GM19463 (cell line): ENCODE results near the gene PPP5C.
"Not testable (repeated sequence)": the region's sequence is repeated elsewhere in the genome, so short reads cannot be mapped to it uniquely, and the experiment has no call there.

Experiments
- ATAC-seq: cut with Tn5 transposase; IDR thresholded peaks from one replicate; pipeline ENCODE4 v1.9.1; 2021; ENCODE audit warnings: mild to moderate bottlenecking, moderate library complexity; ENCODE audit not compliant: unreplicated experiment

The PPP5C gene

GRCh38 chr19:46384396-46384795 lies 37.5 kb downstream of the PPP5C start:
- no peak for ATAC-seq

DNA sequence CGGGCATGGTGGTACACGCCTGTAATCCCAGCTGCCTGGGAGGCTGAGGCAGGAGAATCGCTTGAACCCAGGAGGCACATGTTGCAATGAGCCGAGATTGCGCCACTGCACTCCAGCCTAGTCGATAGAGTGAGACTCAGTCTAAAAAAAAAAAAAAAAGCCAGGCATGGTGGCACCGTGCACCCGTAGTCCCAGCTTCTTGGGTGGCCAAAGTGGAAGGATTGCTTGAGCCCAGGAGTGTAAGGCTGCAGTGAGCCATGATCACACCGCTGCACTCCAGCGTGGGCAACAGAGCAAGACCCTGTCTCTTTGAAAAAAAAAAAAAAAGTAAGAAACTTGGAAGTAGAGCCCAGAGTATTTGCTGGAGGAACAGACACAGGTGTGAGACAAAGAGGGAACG lies 38.7 kb downstream of the PPP5C start:
- ATAC-seq, result no peak

- no peak for ATAC-seq
Observed at GRCh38 chr19:46386151-46386550, 39.3 kb downstream of the PPP5C start.

DNA sequence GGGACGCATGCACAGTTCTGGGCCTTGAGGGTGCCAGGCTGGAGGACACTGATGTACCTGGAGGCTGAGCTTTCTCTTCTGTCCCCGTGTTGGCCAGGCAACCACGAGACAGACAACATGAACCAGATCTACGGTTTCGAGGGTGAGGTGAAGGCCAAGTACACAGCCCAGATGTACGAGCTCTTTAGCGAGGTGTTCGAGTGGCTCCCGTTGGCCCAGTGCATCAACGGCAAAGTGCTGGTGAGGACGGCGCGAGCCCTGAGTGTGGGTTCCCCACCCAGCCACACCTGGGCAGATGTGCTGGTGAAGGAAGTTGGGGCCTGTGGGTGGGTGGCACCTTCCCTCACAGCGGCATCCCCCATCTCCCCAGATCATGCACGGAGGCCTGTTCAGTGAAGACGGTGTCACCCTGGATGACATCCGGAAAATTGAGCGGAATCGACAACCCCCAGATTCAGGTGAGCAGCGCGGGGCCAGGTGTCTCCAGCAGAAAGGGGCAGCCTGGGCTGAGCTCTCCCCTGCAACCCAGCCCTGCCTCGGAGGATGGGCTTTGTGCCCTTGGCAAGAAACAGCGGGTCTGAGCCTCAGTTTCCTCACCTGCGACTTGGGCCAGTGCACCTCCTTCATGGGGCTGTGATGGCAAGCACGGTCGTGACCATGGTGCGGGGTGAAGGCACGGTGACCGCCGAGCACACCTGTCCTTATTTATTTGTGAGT lies 40.3 kb downstream of the PPP5C start:
- ATAC-seq, result no peak

- no peak for ATAC-seq
Observed at GRCh38 chr19:46387713-46388130, 40.8 kb downstream of the PPP5C start.

- ATAC-seq, result no peak
Observed at GRCh38 chr19:46388311-46389095, 41.6 kb downstream of the PPP5C start.

DNA sequence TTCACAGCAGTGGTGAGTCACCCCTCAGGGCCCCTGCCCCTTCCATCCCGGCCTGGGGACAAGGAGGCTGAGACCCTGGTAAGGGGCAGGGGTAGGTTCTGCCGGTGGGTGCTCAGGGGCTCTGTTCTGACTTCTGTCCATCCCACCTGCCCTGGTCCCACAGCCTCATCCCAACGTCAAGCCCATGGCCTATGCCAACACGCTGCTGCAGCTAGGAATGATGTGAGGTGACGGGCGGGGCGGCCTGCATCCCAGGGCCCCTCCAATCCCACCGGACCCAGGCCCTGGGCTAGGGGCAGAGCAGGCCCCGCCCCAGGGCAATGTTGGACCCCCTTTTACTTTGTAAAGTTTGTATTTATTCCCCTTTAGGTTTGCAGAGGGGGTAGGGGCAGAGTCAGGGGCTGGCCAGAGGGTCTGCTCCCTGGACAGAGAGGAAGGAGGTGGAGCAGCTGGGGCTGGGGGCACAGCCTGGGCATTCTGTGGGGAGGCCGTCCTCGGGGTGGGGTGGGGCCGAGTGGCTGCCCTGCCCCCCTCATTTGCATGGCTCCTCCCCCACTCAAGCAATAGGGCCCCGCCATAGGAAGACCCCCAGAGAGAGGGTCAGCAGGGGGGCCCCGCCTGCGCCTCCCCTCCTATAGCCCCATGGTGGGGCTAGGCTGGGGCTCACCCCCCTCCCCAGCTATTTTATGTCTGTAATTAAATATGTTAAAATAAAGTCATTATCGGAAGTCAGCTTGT lies 43.4 kb downstream of the PPP5C start:
- no peak for ATAC-seq

DNA sequence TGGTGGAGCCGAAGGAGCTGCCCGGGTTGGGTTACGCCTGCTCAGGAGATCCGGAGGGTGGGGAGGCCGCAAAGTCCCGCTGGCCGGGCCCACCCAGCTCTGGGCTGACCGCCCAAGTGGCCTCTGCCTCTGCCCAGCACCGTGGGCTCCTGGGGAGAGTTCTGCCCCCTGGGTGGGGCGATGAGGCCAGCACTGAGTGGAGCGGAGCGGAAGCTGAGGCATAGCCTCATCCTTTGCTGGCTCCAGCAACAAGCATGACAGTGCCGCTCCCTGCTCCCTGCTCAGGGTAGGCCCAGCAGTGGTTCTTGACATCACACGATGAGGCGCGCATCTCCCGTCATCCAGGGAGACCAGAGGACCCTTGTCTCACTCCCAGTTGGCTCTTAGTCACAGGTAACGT lies 44.0 kb downstream of the PPP5C start:
- no peak for ATAC-seq

DNA sequence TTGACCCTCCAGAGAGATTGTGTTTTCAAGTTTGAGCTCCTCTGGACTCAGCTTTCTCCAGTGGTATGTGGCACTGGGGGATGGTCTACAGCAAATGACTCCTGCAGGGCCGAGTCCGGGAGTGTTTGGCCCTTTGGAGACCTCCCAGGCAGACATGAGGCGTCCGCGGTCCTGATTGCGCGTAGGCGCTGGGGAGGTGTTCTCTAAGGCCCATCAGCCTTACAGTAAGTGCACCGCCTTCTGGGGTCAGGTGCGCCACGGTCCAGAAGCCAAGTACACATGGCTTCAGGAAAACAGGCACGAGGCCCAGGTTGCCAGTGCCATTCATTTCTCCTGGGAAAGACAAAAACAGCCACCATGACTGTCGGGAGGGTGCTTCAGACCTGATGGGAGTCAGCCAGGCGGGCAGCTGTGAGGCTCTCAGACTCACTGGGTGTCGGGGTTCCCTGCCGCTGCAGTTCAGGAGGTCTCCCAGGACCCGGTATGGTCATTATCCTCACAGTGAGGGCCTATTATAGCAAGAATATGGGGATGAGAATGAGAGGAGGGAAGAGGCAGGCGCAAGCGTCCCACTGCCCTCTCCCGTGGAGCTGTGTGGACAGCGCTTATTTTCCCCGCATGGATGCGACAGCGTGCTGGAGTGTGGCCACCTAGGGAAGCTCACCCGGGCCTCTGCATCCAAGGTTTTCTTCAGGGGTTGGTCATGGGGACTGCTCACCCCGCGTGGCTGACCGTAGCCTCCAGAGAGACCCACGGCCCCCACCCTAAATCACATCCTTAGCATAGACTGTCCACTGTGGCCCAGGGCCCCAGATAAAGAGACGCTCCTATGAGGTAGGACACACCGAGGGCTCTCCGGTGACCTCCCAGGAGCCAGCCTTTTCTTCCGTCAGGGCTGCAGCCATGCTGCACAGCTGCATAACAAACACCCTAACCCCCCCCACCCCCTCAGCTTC lies 44.7 kb downstream of the PPP5C start:
- no peak for ATAC-seq

- ATAC-seq, result no peak
Observed at GRCh38 chr19:46392252-46392801, 45.4 kb downstream of the PPP5C start.

DNA sequence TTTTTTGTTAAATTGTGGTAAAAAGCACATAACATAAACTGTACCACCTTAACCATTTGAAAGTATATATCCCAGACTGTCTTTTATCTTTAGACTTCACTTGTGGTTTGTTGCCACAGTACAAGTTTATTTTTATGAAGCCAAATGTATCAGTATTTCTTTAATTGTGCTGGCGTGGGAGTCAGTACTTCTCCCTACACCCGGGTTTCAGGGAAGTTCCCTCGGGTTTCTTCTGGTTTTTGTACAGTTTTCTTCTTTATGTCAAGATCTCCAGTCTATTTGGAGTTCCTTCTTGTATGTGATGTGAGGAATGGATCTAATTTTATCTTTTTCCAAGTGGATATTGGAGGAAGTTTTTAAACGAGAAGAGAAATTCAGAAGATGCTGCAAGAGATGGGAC lies 46.0 kb downstream of the PPP5C start:
- no peak for ATAC-seq

GRCh38 chr19:46393456-46394401 lies 46.8 kb downstream of the PPP5C start:
- no peak for ATAC-seq

GRCh38 chr19:46394402-46394797 lies 47.5 kb downstream of the PPP5C start:
- no peak for ATAC-seq

GRCh38 chr19:46397801-46398479 lies 51.1 kb downstream of the PPP5C start:
- not testable (repeated sequence) for ATAC-seq

GRCh38 chr19:46402725-46403124 lies 55.8 kb downstream of the PPP5C start:
- no peak for ATAC-seq

GRCh38 chr19:46404055-46404752 lies 57.3 kb downstream of the PPP5C start:
- ATAC-seq, result no peak

DNA sequence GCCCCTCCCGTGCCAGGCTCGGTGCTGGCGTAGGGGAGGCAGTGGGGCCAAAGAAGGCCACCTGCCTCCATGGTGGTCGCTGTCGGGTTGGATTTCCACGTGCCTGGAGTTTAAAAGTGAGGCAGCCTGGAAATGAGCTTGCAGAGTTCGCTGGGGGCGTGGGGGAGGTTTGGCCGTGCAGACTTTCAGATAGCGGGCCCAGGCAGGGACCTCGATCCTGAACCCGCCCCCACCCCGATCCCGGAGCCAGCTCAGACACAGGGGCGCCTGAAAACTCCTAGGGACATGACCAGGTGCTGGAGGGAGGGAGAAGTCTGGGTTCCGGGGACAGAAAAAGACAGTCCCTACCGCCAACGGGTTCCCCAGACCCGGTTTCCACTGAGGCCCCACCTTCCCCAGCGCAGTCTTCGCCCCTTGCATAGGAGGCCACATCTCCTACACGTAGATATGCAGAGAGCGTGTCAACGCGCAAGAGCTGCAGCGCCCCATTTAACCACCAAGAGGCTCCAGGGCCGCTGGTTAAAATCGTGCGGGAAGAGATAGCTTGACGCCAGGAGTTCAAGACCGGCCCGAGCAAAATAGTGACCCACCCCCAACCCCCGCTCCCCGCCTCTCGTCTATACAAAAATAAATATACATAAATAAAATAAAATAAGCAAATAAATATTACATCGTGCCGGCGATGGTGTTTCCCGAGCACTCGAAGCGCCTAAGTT lies 58.0 kb downstream of the PPP5C start:
- no peak for ATAC-seq
